Measurements from ENCODE around the gene FXYD6.

GRCh38 chr11:117859061-117859460 lies 17.4 kb downstream of the FXYD6 start:
- TF ChIP-seq, protein P1, sequence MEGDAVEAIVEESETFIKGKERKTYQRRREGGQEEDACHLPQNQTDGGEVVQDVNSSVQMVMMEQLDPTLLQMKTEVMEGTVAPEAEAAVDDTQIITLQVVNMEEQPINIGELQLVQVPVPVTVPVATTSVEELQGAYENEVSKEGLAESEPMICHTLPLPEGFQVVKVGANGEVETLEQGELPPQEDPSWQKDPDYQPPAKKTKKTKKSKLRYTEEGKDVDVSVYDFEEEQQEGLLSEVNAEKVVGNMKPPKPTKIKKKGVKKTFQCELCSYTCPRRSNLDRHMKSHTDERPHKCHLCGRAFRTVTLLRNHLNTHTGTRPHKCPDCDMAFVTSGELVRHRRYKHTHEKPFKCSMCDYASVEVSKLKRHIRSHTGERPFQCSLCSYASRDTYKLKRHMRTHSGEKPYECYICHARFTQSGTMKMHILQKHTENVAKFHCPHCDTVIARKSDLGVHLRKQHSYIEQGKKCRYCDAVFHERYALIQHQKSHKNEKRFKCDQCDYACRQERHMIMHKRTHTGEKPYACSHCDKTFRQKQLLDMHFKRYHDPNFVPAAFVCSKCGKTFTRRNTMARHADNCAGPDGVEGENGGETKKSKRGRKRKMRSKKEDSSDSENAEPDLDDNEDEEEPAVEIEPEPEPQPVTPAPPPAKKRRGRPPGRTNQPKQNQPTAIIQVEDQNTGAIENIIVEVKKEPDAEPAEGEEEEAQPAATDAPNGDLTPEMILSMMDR (IDR thresholded peaks at IDR 0.05; ENCODE audit: insufficient read depth, low read depth, low read length), result no peak
- no peak for TF ChIP-seq EZH2 (IDR thresholded peaks at IDR 0.05; ENCODE audit: insufficient read depth, low read length)
